LHCN-M2 (cell line): ENCODE data around the gene CDH20. TPM values are rescaled to one million over a fixed set of nuclear protein-coding genes. Genes with fewer than 3 reads are reported as not detected.

Experiments
- DNase-seq: peaks from one replicate; pipeline ENCODE4 v3.0.0-alpha.2; 2012; ENCODE audit warnings: low read depth
- total RNA-seq: library from RNA; depleted of rRNA; stranded (reverse); fragments of >200 nt; gene quantifications from 2 replicates; pipeline ENCODE4 v1.2.3, GENCODE V29; 2014

Gene CDH20
- total RNA-seq, 1 experiment from 2014 or later: not detected

DNA sequence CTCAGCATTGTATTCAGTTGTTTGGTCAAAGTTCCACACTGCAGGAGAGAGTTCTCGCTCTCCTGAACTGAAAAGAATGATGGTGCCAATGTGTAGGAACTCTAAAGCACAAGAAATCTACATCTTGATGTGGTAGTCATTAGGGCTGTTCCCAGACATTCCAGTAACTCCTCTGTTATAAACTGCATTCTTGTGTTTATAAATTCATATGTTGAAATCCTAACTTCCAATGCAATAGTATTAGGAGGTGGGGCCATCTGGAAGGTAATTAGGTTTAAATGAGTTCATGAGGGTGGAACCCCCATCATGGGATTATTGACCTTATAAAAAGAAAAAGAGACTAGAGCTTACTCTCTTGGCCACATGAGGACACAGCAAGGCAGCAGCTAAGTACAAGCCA is 239.6 kb downstream of the CDH20 start:
- no peak for DNase-seq

DNA sequence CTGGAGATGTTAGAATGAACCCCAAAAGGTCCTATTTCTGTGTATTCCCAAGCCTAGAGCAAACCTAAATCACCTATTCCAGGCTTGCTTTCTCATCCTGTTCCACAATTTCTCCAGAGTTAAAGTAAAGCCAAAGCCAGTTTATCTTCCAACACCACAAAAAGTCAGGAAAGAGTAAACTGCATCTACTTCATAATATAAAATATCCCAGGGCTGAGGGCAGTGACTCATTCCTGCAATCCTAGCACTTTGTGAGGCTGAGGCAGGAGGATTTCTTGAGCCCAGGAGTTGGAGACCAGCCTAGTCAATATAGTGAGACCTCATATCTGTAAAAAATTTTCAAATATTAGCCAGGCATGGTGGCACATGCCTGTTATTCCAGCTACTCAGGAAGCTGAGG is 241.4 kb downstream of the CDH20 start:
- no peak for DNase-seq

DNA sequence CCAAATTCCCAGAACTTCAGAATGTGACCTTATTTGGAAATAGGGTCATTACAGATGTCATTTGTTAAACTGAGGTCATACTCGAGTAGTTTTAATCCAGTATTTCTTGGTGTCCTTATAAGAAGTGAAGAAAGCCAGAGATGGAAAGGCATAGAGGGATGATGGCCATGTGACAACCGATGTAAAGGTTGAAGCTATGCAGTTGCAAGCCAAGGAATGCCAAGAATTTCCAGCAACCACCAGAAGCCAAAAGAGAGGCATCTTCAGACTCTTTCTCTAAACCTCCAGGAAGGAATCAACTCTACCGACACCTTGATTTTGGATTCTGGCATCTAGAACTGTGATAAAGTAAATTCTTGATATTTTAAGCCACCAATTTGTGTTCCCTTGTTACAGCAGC is 242.2 kb downstream of the CDH20 start:
- DNase-seq: no peak

DNA sequence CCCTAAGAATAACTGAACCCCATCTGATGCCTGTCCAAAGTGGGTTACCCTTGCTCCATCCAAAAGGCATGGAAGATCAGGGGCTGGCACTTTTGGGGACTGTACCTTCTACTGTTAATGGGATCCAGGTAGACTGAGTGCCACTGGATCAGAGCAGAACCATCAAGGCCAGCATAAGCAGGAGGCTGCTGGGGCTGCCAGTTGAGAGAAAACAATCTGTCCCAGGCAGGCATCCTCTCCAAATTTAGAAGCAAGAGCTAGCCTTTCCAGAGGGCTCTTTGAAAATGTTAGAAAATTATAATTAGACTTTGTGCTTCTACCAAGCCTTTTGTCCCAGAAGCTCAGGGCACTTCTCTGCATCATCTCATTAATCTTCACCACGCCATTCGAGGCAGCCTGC is 245.6 kb downstream of the CDH20 start:
- no peak for DNase-seq

DNA sequence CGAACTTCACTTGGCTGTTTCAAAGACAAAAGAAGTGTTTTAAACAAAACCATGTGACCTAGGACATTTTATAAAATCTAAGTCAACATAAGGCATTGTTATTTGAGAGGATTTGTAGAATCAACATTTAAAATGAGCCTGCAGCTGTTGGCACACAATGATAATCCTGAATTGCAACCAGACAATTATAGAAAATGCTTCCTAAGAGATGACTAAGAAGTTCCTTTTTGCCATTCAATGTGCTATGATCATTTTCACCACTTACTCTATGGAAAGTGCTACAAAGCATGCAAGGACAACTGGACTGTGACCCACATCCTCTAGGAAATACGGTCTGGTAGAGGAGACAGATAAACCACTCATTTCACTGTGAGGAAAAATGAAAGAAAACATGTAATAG is 246.4 kb downstream of the CDH20 start:
- DNase-seq: peak; percentile 67

DNA sequence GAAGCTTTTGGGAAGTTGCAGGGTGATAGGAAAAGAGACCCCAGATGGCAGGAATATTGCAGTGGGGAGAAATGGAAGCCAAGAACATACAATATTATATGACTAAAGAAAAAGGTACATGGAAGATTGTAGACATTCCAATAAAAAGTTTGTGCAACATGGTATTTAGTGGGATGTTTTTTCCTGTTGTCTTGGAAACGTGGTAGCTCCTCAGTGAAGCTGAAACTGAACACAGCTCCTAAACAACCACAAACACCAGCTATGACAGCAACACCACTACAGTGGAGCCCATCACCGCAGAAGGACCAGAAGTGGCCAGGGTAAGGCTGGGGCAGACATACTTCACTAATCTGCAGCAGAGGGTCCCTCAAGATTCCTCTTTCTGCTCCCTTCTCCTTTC is 246.8 kb downstream of the CDH20 start:
- peak; percentile 74 for DNase-seq

DNA sequence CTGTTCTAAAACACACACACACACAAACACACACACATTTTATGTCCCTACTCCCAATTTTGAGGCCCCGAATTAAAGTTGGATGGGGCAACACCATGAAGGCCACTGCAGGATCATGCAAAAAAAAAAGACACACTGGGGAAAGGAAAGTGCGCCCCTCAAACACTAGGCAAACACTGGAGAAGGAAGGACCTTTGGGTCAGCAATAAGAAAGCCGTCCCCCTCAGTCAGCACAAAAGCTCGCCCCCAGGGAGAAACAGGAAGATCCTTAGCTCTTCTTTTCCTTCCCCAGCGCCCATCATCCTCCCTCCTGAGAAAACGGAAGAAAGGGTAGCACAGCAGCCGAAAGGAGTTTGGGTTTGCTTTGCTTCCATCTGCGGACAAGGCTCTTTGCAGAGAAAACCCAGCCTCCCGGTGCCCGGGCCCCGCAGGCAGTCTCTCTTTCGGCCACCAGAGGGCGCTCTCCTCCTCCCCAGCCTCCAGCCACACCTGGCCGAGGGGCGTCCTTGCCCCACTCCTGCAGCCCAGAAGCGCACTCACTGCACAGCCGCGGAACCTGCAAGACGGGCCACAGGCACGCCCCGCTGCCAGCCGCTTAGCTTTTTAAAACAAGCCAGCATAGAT is 248.5 kb downstream of the CDH20 start:
- peak; percentile 54 for DNase-seq

DNA sequence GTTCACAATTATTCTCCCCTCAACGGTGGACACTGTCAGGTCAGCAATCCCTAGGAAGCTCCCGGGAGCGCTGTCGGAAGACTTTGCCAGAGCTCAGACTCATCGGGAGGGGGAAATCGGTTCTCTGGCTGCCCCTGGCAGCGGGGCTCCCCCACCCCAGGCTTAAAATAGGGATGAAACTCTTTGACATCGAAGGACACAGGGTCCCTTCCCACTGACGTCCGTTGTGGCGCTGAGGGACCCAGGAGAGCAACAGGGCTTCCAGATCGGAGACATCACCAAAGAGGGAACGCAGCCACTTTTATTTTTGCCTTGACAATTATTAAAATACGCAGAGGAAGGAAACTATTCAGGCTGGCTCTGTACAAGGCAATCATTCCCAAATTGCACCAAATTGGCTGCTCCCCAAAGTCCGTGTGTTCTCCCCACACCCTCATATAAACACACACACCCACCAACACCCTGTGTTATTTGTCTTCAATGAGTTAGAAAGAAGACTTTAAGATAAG is 249.0 kb downstream of the CDH20 start:
- DNase-seq: no peak

DNA sequence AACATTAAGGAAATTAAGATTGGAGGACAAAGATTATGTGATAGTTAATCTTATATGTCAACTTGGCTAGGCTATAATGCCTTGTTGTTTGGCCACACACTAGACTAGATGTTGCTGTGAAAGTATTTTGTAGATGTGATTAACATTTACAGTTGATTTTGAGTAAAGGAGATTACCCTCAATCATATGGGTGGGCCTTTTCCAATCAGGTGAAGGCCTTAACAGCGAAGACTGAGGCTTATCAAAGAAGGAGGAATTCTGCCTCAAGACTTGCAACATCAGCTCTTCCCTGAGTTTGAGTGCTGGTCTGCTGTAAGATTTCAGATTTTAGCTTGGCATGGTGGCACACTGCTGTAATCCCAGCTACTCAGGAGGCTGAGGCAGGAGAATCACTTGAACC is 250.3 kb downstream of the CDH20 start:
- no peak for DNase-seq

DNA sequence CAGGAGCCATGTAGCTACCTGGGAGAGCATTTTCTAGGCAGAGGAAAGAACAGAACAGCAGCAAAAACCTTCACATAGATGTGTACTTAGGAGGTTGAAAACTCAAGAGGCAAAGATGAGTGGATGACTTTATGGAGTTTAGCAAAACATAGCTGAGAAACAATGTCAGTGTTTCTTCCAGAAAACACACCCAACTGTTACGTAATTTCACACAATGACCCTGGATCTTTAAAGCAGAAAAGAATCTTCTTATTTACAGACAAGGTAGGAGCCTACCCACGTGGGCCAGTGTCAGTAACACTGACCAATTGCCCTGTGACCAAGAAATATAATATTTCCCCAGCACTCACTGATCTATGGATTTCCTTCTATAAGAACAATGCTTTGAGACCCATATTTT is 254.6 kb downstream of the CDH20 start:
- no peak for DNase-seq

DNA sequence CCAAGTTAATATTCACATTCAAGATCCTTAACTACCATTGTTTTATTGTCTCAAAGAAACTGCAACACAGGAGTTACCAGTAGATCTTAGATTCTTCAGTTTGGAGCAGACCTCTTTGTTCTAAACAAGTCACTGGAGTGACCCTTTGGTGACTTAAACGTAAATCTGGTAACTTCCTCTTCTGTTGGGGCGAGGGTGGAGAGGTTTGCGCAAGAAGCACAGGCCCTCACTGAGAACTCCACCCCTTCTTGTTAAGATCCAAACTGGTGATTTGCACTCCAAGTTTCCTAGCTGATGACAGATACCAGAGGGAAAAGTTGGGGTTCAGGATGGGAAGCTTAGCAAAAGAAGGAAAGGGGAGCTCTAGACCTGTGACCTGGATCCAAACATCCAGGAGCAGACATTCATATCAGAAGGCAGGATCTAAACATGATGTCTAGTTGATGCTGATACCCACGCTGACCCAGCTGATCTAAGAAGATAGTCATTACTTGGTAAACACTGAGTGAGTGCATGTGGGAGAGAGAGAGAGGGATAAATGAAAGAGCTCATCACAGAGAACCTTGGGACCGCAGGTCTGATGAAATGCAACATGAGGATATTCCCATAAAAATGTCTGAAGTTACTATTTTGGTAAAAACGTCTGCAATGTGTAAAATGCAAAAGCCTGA is 256.0 kb downstream of the CDH20 start:
- DNase-seq: no peak

DNA sequence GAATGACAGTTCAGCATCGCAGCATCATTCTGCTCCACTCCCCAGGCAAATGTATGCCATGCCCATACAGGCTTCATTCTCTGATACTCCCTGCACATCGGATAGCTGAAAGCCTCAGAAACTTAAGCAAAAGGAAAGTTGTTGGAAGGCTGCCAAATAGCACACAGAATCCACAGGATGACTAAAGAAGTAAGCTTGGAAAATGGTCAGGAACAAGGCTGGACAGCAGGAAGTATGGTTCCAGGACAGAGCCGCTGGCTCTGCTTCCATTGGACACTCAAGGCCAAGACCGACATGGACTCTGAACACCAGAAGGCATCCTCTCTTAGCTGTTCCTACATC is 256.5 kb downstream of the CDH20 start:
- peak; percentile 81 for DNase-seq

DNA sequence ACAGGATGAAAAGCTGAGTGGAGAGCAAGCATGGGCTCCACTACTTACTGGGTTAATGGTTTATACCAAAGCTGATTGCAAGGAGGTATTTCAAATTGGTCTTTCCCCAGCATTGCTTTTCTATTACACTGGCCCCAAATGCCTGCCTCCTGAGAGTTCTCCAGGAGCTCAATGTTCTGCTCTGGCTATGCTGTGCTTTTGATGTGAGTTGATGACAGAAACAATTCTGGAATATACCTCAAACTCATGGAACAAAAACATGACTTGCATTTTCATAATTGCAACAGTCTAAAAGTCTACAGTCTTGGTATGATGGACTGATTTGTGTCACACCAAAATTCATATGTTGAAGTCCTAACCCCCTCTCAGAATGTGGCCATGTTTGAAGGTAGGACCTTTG is 258.0 kb downstream of the CDH20 start:
- DNase-seq: no peak

DNA sequence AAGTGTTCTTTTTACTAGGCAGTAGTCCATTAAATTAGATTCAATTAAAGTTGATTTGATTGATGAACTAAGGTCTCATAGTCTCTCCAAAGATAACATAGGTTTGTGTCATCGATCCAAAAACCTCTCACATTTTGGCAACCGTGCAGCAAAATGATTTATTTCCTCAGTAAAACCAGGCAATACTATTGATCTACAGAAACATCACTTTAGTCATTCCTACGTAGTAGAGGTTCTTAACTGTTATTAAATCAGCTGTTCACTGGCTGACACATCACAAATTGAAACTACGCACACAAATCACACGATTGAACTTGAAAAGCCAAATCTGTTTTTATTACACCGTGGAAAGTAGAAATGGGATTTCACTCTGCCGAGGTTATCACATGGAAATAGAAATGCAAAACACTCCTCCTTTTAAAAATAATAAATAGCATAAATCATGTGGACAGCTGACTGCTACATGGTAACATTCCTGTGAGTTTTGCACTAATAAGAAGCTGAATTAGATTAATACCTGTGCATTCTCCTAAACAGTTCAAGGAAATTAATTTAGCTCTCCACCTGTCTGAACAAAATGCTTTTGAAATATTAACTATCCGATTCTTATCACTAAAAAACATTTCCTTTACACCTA is 262.5 kb downstream of the CDH20 start:
- no peak for DNase-seq

DNA sequence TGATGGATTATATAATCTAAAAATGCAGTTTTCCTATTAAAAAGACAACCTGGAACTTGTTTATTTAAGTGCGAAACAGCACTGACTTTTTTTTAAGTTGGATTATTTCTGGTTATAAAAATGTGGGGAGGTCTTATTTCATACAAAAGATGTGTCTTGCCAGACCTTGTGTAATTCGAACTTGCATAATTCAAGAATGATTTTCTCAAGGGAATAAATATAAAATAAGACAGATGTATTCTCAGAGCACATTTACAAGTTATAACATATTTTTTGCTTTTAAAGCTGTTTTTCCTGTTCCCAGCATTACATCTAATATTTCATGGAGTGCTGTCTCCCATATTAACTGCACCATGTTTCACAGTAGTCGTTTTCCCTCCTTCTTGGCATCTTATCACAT is 263.1 kb downstream of the CDH20 start:
- peak; percentile 56 for DNase-seq

DNA sequence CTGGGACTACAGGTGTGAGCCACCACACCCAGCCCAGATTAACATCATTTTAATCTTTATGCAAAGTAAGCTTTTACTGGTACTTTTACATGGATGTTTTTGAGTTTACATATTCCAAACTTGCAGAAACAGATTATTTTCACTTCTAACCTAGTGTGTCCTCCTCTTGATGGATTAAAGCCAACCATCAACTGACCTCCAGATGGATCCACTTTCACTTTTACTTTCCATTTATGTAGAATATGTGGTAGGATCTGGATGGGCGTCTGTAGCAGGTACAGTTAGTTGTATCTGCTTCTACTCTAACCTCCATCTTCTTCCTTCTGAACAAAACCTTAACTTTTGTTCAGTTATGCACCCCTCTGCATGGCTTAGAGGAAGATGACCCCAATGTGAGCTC is 264.1 kb downstream of the CDH20 start:
- no peak for DNase-seq

DNA sequence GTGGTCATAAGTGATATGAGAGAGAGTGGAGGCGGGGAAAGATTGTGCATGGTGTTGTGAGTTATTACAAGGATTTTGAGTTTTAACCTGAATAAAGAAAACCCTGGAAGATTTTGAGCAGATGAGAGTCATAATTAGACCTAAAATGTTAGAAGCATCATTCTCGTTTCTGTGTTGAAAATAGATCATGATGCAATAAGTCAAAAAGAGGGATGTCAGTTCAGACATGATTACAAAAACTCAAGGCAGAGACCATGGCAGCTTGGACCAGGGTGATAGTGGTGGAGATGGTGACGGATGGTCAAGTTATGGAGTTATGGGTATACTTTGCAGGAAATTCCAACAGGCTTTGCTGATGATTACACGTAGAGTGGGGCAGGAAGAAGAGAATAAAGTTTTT is 267.2 kb downstream of the CDH20 start:
- no peak for DNase-seq

DNA sequence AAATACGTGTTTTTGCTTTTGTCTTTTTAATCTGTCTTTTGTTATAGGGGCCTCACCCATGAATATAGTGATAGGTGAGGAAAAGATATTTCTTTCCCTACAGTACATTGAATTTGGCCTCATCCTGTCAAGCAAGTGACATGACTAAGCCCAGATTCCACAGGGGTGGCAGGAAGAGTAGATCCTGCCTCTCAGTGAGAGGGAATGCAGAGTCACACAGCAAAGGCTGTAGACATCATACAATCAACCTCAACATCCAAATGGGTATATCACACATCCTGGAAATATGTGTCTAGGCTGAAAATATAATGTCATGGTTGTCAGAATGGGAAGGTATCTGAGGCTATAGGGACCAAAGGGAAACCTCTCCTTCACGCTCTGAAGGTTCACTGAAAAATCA is 269.6 kb downstream of the CDH20 start:
- no peak for DNase-seq
